Measurements from ENCODE around the gene FNIP2. TPM values are rescaled to one million over a fixed set of nuclear protein-coding genes. Genes with fewer than 3 reads are reported as not detected.

FNIP2 gene
- total and polyA plus RNA-seq, 3 experiments from 2014 or later, result 5.1 to 13.3 (median 11.7) TPM

Other genes with a start within 250 kb of the FNIP2 start
- not detected for gene RXFP1, start 247.1 kb upstream of the FNIP2 start, total RNA-seq
- gene RXFP1, start 247.1 kb upstream of the FNIP2 start, polyA plus RNA-seq, result not detected
- gene C4orf46, start 97.1 kb upstream of the FNIP2 start, total RNA-seq, result 10 to 100 TPM; 20.0 to 22.0 TPM
- gene C4orf46, start 97.1 kb upstream of the FNIP2 start, polyA plus RNA-seq, result 5.7 TPM
- 10 to 100 TPM; 21.9 to 22.1 TPM for gene ETFDH, start 96.7 kb upstream of the FNIP2 start, total RNA-seq
- gene ETFDH, start 96.7 kb upstream of the FNIP2 start, polyA plus RNA-seq, result 4.4 TPM
- 10 to 100 TPM; 58.9 to 66.8 TPM for gene PPID, start 45.6 kb upstream of the FNIP2 start, total RNA-seq
- 61.2 TPM for gene PPID, start 45.6 kb upstream of the FNIP2 start, polyA plus RNA-seq

Measured in CD8-positive, alpha-beta memory T cell (primary cell).